GM19395 (cell line): ENCODE measurements around the gene LMO3.
"Not testable (repeated sequence)": the region's sequence is repeated elsewhere in the genome, so short reads cannot be mapped to it uniquely, and the experiment has no call there.

Source experiments
- ATAC-seq: cut with Tn5 transposase; IDR thresholded peaks from one replicate; pipeline ENCODE4 v1.9.1; 2021; ENCODE audit warnings: mild to moderate bottlenecking, moderate library complexity; ENCODE audit not compliant: unreplicated experiment

The LMO3 gene

DNA sequence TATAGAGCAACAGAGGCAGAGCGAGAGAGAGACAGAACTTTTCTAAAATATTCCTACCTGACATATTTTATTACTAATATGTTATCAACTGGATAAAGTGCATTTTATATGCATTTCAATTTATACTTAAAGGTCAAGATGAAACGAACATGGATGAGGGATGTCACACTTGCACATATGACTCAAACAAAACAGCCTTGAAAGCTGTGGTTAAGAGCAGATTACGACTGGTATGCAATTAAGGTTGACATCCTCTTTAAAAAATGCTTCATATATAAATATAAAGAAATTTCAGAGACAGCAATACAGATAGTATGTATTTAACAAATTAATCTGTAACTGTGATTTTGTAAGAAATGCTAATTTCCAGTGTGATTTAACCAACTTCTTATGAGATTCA is 52.5 kb downstream of the LMO3 start:
- ATAC-seq, result no peak

DNA sequence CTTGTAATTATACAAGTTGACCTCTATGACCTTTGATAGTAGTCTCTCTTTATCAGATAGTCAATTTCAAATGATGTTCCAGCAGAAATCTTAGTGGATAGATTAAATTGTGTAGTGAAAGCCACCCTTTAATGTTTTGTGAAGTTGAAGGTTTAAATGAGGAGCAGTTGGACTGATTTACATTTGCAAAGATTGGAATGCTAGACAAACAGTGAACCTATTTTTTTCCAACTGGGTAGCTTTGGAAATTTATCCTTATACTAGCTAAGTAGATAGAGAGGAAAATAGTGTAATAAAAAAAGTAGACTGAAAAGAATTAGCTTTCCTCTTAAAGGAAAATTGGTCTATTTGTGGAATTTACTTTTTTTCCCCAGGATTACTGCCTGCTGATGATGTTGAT is 53.7 kb downstream of the LMO3 start:
- ATAC-seq, result no peak

DNA sequence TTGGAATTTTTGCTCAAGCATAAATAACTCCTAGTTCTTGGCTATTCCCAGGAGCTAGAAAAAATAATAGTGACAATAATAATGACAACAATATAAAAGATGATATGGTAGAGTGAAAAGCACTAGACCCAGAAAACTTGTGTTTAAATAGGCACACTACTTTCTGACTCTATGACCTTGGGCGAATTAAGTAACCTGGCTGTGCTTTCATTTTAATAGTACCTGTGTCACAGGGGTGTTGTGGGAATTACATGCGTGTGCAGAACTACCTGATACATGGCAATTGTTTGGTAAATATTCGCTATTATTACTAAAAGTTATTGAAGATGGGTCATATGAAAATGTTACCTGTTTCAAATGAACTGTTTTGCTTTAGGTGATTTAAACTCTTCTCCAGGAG is 60.1 kb downstream of the LMO3 start:
- no peak for ATAC-seq

DNA sequence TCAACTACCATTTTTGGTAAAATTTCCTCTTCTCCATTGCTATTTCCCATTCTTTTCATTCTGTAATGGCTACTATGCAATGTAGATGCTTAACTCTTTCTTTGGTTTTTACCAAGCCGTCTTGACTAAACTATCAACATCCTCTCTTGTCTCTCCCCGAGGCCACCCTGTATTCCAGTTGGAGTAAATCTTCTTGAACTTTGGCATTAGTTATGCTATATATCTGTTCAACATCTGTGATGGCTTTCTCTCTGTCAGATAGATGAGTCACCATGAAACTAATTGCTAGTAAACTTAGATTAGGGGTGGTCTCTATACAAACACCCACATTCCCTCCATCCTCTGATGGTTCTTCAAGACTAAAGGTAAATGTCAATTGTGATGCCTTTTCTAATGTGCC is 63.4 kb downstream of the LMO3 start:
- no peak for ATAC-seq

DNA sequence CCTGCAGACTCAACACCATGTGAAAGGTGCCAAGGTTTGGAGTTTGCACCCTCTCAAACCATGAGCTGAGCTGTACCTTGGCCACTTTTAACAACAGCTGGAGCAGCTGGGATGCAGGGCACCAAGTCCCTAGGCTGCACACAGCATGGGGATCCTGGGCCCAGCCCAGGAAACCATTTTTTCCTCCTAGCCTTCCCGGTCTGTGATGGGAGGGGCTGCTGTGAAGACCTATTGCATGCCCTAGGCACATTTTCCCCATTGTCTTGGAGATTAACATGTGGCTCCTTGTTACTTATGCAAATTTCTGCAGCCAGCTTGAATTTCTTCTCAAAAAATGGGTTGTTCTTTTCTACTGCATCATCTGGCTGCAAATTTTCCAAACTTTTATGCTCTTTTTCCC is 68.3 kb downstream of the LMO3 start:
- not testable (repeated sequence) for ATAC-seq

DNA sequence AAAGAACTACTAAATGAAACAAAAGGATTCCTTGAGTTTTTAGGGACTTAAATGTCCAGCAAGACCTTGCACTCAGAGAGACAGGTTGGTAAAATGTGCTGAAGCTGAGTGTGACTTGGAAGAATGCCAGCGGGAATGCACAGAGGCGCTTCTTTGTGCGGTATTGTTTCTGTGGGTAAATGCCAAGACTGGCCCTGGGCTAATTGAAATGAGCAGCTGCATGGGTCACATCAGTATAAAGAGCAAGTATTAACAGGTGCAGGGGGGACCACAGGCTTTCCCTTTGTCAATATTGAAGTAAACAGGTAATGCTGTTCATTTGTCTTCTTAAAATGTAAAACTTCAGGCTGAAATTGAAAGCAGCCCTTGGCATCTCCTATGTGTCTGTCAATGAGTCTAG is 74.3 kb downstream of the LMO3 start:
- no peak for ATAC-seq

DNA sequence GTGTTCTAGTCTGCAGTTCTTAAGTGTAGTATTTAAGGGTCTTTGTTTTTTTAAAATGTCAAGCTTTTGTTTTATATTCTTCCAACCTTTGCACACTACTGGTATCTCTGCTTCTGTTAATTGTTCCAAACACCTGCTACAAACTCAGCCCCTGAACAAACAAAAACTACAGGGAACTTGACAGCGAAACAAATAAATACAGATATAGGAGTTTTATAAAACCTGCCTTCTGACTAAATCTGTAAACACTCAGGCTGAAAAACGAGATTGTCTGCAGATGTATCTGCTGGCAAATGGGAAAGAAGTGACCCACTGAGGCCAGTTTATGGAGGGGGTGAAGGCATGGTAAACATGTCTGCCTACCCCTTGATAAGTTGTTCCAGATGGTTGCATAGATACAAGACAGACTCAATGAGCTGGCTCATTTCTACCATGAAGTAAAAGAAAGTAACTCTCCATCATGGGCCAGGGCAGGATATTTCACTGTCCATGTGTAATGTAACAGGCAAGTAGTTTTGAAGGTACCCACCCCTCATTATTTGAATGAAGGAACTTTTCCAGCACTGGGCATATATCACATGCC is 75.6 kb downstream of the LMO3 start:
- no peak for ATAC-seq

DNA sequence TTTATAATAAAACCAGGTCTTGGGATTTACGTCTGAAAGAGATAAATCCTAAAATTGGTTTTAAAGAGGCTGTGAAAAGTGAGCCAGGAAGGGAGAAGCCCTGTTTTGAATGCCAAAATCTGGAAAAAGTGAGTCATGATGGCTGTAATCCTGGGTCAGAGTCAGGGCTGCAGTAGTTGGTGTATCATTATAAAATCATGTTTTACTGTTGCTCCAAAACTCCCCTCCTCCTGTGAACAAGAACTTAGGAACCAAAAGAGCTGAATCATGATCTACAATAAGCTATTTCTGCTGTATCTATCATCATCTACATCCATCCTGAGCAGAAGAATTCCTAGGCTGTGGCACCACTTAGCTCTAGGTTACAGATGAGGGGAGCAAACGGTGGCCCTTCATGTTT is 79.3 kb downstream of the LMO3 start:
- ATAC-seq, result no peak

DNA sequence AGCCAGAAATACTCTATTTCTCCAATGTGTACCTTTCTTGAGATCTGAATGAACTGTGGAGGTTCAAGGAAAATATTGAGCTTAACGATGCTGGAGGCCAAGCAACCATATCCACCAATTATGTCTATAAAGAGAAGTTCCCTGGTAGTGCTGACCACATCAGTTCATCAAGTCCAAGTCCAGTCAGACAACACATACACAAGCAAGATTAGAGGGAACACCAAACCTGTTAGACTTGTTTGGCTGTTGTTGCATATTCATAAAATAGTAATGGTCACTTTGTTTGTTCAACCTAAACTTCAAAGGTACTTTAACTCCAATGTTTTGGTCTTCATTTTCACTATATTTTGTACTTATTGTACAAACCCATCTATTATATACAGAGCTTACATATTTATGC is 81.6 kb downstream of the LMO3 start:
- ATAC-seq, result no peak

DNA sequence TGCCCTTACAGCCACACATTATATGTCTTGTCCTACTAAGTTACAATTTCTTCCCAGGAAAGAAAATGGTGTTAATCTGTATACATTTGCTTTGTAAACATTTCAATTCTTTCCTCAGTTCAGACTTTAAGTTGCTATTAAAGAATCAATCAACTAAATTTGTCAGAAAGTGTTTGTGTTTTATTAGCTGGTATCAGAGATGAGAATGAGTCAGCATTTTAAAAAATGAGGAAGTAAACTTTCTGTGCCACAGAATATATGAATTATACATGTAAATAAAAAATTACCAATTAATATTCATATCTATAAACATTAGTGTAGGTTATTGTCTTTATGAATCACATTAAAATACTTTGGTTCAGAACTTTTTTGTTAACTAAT is 82.0 kb downstream of the LMO3 start:
- ATAC-seq, result no peak

DNA sequence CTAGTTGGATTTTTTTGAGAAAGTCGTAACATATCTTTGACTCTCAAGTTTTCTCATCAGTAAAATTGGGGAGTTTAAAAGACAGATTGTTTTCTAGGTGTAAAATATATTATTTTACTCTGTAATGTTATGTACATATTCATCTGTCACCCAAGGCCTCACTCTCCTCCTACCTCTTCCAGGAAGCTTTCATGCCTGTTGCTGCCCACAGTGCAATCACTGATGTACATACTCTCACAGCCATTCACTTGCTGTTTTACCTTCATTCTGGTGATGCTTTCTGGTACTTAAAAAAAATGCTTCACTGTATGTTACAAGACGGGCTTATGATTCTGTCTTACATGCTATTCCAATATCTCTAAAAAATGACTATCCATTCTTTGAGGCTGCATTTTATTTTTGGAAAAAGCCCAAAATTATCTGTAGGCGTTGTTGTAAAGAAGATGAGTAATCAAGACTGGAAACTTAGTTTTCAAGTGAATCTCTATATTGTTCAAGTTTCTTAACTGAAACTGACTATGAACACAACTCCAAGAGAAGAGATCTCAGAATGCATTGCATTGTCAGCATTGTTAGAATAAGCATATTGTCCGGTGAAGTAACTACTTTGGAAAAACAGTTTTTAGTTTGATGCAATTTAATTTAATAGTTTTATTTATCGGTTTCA is 82.5 kb downstream of the LMO3 start:
- ATAC-seq, result no peak

DNA sequence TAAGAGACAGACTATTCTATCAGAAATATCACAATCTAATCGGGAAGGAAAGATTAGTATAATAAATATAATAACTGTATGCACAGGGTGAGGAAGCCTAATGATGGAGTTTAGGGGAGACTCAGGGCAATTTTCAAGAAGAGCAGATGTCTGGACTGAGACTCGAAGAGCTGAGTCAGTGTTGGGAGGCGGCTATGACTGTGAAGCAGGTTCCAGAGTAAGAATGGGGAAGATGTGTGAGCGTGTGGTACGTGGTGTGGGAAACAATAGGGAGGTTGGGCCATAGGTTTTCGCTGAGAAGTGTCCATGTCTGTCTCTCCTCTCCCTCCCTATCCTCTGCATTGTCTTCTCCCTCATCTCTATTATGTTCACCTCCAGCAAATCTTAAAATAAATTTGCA is 85.6 kb downstream of the LMO3 start:
- ATAC-seq, result no peak

DNA sequence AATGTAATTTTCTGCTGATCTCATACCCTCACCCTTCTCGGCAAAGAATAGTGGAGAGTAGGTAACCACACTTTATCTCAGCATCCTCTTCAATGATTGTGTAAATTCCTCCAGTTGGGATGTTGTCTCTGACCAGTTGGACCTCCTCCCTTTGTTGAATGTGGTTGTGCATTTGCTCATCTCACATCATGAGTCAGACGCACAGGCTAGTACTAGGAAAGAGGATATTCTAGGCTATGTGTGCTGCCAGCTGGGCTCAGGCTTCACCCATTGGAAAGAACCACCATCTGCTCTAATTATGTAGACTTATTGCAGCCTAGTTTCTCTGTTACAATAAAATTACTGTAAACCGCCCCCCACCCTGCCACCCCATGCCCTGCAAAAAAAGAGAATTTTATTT is 90.3 kb downstream of the LMO3 start:
- no peak for ATAC-seq

DNA sequence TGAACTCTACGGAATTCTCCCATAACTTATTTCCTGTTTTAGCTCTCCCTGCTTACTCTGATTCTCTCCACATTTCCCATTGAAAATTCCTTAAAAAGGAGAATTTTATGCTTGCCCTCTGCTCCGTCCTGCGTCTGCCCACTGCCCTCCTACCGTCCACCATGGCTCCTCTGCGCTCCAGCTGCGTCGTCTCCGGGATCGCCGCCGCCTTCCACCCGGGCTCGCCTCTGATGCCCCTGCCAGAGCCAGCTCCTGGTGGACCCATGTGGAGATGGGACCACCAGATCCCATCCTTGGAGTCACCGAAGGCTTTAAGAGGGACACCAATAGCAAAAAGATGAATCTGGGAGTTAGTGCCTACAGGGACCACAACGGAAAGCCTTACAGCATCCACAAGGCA is 92.7 kb downstream of the LMO3 start:
- ATAC-seq, result no peak

DNA sequence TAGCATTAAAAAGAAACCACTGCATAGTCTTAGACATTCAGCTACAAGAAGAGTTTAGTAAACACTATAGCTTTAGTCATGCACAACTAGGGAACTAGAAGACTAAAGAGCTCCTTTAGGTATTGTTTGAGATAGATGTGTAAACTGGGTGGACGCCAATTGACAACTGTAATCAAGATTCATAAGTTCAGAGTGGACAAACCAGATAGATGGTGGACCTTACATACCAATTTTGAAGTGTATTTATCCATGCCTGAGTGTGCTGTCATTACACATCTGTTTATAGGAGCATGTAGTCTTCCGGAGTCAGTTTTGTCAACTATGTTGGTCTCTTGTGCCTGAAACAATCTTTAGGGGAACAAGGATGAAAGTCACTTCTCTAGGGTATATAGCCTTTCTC is 96.6 kb downstream of the LMO3 start:
- ATAC-seq, result no peak

DNA sequence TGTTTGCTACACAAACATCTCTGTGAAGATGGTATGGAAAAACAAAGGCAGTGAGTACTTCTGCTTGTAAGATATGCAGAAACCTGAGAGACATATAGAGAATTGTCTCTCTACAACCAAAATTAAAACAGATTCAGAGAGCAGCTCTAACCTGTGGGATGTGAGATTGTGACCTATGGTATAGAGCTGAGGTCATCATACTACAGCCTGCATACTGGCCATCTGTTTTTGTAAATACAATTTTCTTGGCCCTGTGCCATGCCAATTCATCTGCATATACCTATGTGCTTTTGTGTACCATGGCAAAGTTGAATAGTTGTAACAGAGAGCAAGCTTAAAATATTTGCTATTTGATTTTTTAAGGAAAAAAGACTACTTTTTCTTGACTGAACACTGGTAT is 99.6 kb downstream of the LMO3 start:
- ATAC-seq, result no peak

DNA sequence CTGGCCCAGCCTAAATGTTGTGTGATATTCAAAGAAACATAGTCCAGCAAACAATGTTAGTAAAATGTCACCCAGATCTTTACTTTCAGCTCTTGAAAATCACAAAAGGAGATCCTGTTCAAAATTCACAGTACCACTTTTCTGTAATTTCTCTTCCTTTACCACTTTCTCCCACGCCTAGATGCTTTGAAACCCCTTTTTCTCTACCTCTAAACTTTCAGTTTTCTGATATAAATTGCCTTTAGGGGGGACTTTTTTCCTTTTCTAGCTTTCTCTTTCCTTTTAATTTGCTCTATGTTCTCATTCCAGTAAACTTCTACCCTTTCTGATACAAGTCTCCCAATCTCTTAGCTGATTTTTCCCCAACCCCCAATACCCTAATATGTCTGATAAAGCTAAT is 101.8 kb downstream of the LMO3 start:
- ATAC-seq, result peak; percentile 64

DNA sequence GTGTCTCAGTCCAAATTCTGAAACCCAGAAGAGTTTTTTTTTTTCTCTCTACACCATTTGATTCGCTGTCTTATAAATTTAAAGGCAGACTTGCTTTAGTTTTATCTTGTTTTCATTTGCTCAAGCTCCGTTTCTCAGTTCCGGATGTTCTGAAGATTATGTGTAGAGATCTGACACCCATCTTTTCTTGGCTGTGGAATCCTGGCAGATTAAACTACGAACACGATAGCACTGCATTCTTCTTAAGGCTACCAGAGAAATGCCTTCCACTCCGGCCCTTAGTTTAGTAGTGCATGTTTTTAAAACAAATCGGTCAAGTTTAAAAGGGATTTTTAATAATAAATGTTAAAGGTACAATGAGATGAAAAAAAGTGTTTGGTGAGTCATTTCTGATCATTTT is 106.4 kb downstream of the LMO3 start:
- no peak for ATAC-seq
